ENCODE data around the gene NUDT9. TPM values are rescaled to one million over a fixed set of nuclear protein-coding genes. Genes with fewer than 3 reads are reported as not detected.
"Not testable (repeated sequence)": the region's sequence is repeated elsewhere in the genome, so short reads cannot be mapped to it uniquely, and the experiment has no call there.

The NUDT9 gene, protein sequence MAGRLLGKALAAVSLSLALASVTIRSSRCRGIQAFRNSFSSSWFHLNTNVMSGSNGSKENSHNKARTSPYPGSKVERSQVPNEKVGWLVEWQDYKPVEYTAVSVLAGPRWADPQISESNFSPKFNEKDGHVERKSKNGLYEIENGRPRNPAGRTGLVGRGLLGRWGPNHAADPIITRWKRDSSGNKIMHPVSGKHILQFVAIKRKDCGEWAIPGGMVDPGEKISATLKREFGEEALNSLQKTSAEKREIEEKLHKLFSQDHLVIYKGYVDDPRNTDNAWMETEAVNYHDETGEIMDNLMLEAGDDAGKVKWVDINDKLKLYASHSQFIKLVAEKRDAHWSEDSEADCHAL
- 10 to 100 TPM; 66.1 to 74.1 (median 69.7) TPM for polyA plus RNA-seq (ENCODE audit: insufficient read length in 3 of 3)
- long read RNA-seq, donor 1, transcript NUDT9-201 (8 exons, 1,701 nt) = major isoform, 9 of 28 reads
- long read RNA-seq, donor 1, partial matches to known transcripts = 18 of 28 reads
- long read RNA-seq, donor 1, other reads (novel, unspliced or antisense) = 0 of 28 reads
- long read RNA-seq, donor 2, transcript NUDT9-201 (8 exons, 1,701 nt) = major isoform, 11 of 28 reads
- long read RNA-seq, donor 2, partial matches to known transcripts = 16 of 28 reads
- long read RNA-seq, donor 2, other reads (novel, unspliced or antisense) = 0 of 28 reads
- long read RNA-seq, donor 3, transcript NUDT9-201 (8 exons, 1,701 nt) = major isoform, 13 of 32 reads
- long read RNA-seq, donor 3, partial matches to known transcripts = 18 of 32 reads
- long read RNA-seq, donor 3, other reads (novel, unspliced or antisense) = 0 of 32 reads
- long read RNA-seq, donor 4, transcript NUDT9-201 (8 exons, 1,701 nt) = major isoform, 13 of 14 reads
- long read RNA-seq, donor 4, partial matches to known transcripts = 0 of 14 reads
- long read RNA-seq, donor 4, other reads (novel, unspliced or antisense) = 0 of 14 reads
- long read RNA-seq, donor 5 = 0 reads
- long read RNA-seq, donor 6, transcript NUDT9-201 (8 exons, 1,701 nt) = major isoform, 17 of 27 reads
- long read RNA-seq, donor 6, partial matches to known transcripts = 10 of 27 reads
- long read RNA-seq, donor 6, other reads (novel, unspliced or antisense) = 0 of 27 reads
- long read RNA-seq, donor 7, transcript NUDT9-201 (8 exons, 1,701 nt) = major isoform, 11 of 59 reads
- long read RNA-seq, donor 7, partial matches to known transcripts = 46 of 59 reads
- long read RNA-seq, donor 7, other reads (novel, unspliced or antisense) = 0 of 59 reads
- long read RNA-seq, donor 8 = 0 reads
- long read RNA-seq, donor 9, transcript NUDT9-201 (8 exons, 1,701 nt) = major isoform, 17 of 36 reads
- long read RNA-seq, donor 9, partial matches to known transcripts = 19 of 36 reads
- long read RNA-seq, donor 9, other reads (novel, unspliced or antisense) = 0 of 36 reads
- long read RNA-seq, donor 10, transcript NUDT9-201 (8 exons, 1,701 nt) = major isoform, 13 of 51 reads
- long read RNA-seq, donor 10, partial matches to known transcripts = 35 of 51 reads
- long read RNA-seq, donor 10, other reads (novel, unspliced or antisense) = 0 of 51 reads
- long read RNA-seq, donor 11, transcript NUDT9-201 (8 exons, 1,701 nt) = major isoform, 9 of 10 reads
- long read RNA-seq, donor 11, partial matches to known transcripts = 0 of 10 reads
- long read RNA-seq, donor 11, other reads (novel, unspliced or antisense) = 0 of 10 reads
- long read RNA-seq, donor 12, partial matches to known transcripts = 11 of 15 reads
- long read RNA-seq, donor 12, other reads (novel, unspliced or antisense) = 0 of 15 reads
- long read RNA-seq, donor 13 = 0 reads
- long read RNA-seq, donor 14, transcript NUDT9-201 (8 exons, 1,701 nt) = major isoform, 17 of 28 reads
- long read RNA-seq, donor 14, partial matches to known transcripts = 11 of 28 reads
- long read RNA-seq, donor 14, other reads (novel, unspliced or antisense) = 0 of 28 reads
- long read RNA-seq, donor 15, partial matches to known transcripts = 8 of 12 reads
- long read RNA-seq, donor 15, other reads (novel, unspliced or antisense) = 0 of 12 reads
- long read RNA-seq, donor 16, transcript NUDT9-201 (8 exons, 1,701 nt) = major isoform, 43 of 92 reads
- long read RNA-seq, donor 16, partial matches to known transcripts = 45 of 92 reads
- long read RNA-seq, donor 16, other reads (novel, unspliced or antisense) = 0 of 92 reads

DNA sequence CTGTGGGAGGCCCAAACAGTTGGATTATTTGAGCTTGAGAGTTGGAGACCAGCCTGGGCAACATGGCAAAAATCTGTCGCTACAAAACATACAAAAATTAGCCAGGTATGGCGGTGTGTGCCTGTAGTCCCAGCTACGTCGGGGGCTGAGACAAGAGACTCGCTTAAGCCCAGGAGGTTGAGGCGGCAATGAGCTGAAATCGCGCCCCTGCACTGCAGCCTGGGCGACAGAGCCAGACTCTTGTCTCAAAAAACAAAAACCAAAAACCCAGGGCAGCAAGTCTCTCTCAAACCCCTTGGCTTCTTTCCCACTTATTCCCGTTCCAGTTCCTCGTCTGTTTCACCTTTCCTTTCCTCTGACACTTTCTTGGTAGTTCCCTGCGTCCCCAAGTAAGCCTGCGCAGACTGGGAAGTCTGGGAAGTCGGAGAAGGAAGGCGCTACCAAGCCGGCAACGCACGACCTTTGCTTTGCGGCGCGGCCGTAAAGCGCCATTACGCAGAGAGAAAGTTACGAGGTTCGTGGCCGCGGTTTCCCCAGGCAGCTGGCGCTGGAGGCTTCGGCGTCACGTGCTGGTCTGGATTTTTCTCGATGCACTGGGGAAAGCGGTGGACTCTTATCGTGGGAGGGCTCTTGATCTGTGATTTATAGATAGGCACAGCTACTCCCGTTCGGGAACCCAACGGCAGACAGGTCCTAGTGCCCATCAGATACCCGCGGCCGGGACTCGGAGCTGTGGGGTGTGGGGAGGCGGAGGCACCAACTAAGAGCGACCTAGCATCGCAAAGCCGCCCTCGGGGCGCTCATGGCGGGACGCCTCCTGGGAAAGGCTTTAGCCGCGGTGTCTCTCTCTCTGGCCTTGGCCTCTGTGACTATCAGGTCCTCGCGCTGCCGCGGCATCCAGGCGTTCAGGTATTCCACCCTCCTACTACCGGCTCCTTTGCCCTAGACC lies at the start of gene NUDT9:
NUDT9 (plus strand) TSS at position 470 of the 949 bp plus-strand sequence; CDS start at position 803, 333 bp downstream.
- peak; percentile 91 to 97 (median 94) for DNase-seq (ENCODE audit: extremely low read depth in 1 of 11, low read depth in 9 of 11, low spot score in 4 of 11)

DNA sequence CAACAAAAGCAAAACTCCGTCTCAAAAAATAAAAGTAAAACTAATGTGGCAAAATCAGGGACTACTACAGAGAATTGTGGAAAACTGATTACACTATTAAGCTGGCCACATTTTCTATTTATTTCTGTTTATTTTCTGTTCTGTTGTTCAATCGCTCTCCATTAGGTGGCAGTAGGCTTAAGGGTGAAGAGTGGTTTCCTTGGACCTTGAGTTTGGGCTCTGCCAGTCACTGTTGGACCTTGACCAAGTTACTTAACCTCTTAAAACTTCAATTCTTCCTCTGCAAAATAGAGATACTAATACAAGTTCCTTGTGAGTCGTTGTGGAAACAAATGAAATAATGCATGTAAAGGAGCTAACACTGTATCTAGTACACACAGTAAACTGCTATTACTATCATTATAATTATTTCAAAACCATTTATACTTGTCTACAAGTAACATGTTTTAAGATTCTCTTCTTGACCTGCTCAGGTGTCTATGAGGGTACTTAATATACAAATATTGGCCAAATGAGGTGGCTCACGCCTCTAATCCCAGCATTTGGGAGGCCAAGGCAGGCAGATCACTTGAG lies 46.6 kb upstream of the NUDT9 start:
- DNase-seq (ENCODE audit: extremely low read depth in 1 of 11, low read depth in 9 of 11, low spot score in 4 of 11) = peak in 5 of 11 donors; percentile 4 to 56 (median 24)

DNA sequence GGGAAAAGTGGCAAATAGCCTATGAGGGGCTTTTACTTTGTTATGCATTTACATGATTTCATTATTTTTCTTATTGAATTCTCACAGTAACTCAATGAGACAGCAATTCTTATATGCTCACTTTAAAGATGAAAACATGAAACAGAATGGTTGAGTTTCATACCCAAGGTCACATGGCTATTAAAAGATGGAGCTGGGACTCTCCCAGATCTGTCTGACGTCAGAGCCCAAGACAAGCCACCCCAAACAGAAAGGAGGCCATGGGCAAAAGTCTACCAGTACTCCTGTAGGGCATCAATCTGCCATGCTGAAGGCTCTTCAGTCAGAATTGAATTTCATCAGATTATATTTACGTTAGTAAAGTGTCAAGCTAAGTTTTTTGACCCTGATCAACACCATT lies 44.6 kb upstream of the NUDT9 start:
- DNase-seq (ENCODE audit: extremely low read depth in 1 of 11, low read depth in 9 of 11, low spot score in 4 of 11) = no peak

DNA sequence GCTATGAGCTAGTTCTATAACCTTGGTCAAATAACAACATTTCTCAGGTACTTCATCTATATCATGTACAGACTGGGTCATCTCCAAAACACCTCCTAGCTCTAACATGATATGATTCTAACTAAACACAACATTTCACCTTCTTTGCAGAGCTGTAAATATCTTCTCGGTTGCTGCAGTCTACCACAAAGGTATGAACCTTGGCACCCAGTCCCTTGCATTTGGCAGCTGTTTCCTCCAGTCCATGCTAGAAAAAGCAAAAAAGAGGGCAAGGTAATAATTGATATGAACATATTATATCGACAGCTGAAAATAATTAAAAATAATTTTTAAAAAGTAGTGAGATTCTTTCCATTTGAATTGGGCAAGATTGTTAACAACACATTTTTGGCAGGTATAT lies 40.3 kb upstream of the NUDT9 start:
- no peak for DNase-seq (ENCODE audit: extremely low read depth in 1 of 11, low read depth in 9 of 11, low spot score in 4 of 11)

DNA sequence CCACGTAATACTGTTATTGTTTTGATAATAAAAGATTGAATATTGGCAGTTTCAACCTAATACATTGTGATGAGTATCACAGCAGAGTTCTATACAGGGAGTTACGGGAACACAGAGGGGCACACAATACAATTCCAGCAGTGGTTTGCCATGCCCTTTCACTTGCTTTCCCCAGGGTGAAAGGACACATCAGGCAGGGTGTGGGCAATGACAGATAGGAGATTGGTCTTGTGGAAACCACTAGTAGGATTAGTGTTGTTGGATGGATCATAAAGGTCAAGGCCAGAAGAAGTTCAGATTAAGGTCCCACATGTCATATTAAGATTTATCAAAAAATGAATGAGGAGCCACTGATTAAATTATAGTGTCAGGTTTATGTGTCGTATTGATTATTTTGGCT lies 39.4 kb upstream of the NUDT9 start:
- no peak for DNase-seq (ENCODE audit: extremely low read depth in 1 of 11, low read depth in 9 of 11, low spot score in 4 of 11)

DNA sequence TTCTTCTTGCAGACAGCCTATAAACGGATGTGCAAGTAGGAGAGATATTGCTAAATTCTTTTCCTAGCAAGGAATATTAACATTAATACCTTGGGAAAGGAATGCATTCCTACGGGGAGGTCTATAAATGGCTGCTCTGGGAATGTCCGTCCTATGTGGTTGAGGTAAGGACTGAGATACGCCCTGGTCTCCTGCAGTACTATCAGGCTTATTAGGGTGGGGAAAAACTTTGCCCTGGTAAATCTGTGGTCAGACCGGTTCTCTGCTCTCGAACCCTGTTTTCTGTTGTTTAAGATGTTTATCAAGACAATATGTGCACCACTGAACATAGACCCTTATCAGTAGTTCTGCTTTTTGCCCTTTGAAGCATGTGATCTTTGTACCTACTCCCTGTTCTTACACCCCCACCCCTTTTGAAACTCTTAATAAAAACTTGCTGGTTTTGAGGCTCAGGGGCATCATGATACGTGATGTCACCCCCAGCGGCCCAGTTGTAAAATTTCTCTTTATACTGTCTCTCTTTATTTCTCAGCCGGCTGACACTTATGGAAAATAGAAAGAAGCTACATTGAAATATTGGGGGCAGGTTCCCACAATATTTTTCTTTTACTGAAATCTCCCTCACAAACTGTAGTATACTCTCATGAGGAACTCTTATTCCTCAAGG lies 37.8 kb upstream of the NUDT9 start:
- not testable (repeated sequence) for DNase-seq (ENCODE audit: extremely low read depth in 1 of 11, low read depth in 9 of 11, low spot score in 4 of 11)

DNA sequence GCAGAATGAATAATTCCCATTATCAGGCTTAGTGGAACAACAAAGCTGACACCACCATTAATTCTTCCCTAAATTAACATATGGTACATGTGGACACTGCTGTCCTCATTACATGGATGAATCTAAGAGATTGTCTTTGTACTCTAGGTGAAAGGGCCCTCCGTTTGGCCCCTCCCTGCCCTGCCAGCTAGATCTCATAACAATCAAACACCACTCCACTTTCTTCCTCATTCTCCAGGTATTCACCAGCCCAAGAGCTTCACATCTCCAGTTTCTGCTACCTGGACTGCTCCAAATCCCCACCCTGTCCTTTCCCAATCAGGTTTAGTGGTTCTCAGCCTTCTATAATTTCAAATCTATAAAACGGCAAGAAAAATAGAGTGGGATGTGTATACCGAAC lies 35.1 kb upstream of the NUDT9 start:
- no peak for DNase-seq (ENCODE audit: extremely low read depth in 1 of 11, low read depth in 9 of 11, low spot score in 4 of 11)

DNA sequence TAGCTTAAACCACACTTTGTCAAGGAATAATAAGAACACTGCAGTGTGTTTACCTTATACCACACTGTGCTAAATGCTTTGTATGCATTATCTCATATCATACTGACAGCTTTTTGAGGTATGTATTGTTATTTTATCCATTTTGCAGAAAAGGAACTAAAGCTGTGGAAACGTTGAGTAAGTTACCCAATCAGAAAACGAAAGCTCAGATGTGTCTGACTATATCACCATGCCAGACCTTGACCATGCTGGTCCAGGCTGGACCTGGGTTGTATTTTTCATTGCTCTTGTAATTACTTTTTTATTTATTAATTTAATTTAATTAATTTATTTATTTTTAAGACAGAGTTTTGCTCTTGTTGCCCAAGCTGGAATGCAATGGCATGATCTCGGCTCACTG lies 33.5 kb upstream of the NUDT9 start:
- no peak for DNase-seq (ENCODE audit: extremely low read depth in 1 of 11, low read depth in 9 of 11, low spot score in 4 of 11)

DNA sequence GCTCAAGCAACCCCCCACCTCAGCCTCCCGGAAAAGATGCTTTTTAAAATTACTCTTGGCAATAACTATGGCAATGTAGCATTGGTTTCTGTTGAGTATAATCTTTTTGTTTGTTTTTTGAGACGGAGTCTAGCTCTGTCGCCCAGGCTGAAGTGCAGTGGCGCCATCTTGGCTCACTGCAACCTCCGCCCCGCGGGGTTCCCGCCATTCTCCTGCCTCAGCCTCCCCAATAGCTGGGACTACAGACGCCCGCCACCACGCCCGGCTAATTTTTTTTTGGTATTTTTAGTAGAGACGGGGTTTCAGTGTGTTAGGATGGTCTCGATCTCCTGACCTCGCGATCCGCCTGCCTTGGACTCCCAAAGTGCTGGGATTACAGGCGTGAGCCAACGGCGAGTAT lies 32.3 kb upstream of the NUDT9 start:
- DNase-seq (ENCODE audit: extremely low read depth in 1 of 11, low read depth in 9 of 11, low spot score in 4 of 11) = not testable (repeated sequence)

DNA sequence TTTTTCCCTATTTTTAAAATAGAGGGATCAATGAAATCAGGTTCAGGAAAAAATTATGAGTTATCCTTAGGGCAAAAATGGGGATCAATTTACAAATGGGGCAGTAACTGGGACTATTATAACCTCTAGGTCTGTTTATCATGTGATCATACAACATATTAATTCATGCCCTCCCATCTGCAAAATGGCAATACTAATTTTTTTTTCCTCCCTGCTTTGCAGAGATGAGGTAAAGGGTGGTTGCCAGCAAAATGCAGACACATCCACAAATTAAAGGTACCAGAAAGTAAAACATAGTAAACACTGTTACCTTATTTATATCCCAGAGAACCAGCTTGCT lies 31.9 kb upstream of the NUDT9 start:
- no peak for DNase-seq (ENCODE audit: extremely low read depth in 1 of 11, low read depth in 9 of 11, low spot score in 4 of 11)

DNA sequence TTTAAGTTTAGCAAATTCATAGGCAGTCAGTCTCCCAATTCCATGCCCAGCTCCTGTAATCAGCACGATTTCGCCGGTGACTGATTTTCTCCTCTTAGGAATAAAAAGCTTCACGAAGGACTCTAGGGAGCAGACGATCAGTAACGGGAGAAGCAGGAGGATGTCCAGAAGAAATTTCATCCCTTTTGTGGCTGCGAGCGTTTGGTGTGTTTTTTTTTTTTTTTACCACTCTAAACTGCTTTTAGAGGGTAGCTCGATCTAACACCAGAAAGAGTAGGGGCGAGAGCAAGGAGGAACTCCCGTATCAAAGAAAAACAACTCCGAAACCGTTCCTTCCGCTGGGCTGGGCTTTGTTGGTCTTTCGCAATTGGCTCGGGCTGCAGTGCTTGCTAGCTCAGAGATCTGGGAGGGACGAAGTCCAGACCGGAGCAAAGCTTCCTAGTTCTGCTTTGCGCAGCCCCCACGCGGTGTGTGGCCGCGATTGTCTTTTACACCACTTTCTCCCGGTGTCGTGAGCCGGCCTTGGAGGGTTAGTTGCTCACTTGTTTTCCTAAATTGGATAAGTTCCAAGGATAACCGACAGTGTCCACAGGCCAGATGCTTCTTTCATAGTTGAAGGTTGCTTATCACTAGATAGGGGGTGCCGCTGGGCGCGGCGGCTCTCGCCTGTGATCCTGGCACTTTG lies 31.3 kb upstream of the NUDT9 start, which contains the start of gene HSD17B11:
HSD17B11 (minus strand) TSS at position 298 of the 685 bp plus-strand sequence; CDS start at position 180, 118 bp downstream.
- DNase-seq (ENCODE audit: extremely low read depth in 1 of 11, low read depth in 9 of 11, low spot score in 4 of 11) = peak; percentile 77 to 93 (median 87)

DNA sequence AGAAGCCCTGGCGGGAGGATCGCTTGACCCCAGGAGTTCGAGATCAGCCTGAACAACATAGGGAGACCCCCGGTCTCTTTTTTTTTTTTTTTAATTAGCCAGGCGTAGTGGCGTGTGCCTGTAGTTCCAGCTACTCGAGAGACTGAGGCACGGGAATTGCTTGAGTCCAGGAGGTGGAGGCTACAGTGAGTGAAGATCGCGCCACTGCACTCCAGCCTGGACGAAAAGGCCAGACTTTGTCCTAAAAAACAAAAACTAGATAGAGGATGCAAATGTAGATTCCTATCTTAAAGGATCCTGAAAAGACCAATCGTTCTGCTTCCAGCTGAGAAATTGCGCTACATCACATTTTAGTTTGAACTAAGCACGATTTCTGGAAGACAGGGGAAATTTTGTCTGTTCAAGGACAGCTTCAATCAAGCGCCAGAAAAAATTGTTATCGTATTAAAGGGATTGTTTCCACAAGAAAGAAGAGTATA lies 30.8 kb upstream of the NUDT9 start:
- no peak for DNase-seq (ENCODE audit: extremely low read depth in 1 of 11, low read depth in 9 of 11, low spot score in 4 of 11)

DNA sequence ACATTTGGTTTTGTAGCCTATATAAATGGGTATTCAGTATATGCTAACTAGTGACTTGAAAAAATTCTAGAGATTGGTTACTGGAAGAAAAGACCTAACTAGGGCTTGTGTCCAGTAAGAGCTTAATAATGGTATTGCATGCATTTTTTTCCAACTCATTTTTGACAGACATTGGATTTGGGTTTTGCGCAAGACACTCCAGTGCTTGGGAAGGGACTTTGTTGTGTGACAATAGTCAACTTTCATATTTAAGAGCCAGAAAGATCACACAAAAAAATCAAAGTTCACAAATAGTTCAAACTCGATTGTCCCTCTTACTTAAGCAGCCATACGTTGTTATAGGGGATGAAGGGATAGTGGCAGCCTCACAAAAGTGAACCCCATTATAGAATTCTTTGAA lies 30.2 kb upstream of the NUDT9 start:
- no peak for DNase-seq (ENCODE audit: extremely low read depth in 1 of 11, low read depth in 9 of 11, low spot score in 4 of 11)

DNA sequence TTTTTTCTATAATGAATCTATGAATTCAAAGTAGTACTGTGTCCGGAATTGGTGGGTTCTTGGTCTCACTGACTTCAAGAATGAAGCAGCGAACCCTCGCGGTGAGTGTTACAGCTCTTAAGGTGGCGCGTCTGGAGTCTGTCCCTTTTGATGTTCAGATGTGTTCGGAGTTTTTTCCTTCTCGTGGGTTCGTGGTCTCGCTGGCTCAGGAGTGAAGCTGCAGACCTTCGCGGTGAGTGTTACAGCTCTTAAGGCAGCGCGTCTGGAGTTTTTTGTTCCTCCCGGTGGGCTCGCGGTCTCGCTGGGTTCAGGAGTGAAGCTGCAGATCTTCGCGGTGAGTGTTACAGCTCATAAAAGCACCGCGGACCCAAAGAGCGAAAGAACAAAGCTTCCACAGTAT lies 27.3 kb upstream of the NUDT9 start:
- DNase-seq (ENCODE audit: extremely low read depth in 1 of 11, low read depth in 9 of 11, low spot score in 4 of 11) = not testable (repeated sequence)

DNA sequence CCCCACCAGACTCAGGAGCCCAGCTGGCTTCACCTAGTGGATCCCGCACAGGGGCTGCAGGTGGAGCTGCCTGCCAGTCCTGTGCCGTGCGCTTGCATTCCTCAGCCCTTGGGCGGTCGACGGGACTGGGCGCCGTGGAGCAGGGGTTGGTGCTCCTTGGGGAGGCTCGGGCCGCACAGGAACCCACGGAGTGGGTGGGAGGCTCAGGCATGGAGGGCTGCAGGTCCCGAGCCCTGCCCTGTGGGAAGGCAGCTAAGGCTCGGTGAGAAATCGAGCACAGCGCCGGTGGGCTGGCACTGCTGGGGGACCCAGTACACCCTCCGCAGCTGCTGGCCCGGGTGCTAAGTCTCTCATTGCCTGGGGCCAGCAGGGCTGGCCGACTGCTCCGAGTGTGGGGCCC lies 26.5 kb upstream of the NUDT9 start:
- DNase-seq (ENCODE audit: extremely low read depth in 1 of 11, low read depth in 9 of 11, low spot score in 4 of 11) = not testable (repeated sequence)
